Parathyroid adenoma (tissue), 2 donors: ENCODE data around the gene CHST12.

Source experiments
- H2AFZ ChIP-seq: fragments of 300-600 bp; sonication (generic); one replicate; pipeline ENCODE4 v1.7.0; 2017; ENCODE audit warnings: antibody characterized with exemption, mild to moderate bottlenecking
- H3K27ac ChIP-seq: fragments of 300-600 bp; sonication (generic); one replicate; pipeline ENCODE4 v1.7.0; 2017
- H3K27me3 ChIP-seq: fragments of 300-600 bp; sonication (generic); one replicate; pipeline ENCODE4 v1.7.0; 2017; ENCODE audit warnings: low read length; ENCODE audit not compliant: control insufficient read depth, insufficient read depth
- H3K36me3 ChIP-seq: fragments of 300-600 bp; sonication (generic); one replicate; pipeline ENCODE4 v1.7.0; 2017; ENCODE audit warnings: low read length; ENCODE audit not compliant: control insufficient read depth, insufficient read depth
- H3K4me1 ChIP-seq: fragments of 300-600 bp; sonication (generic); one replicate; pipeline ENCODE4 v1.7.0; 2017; ENCODE audit warnings: control low read depth
- H3K4me2 ChIP-seq: fragments of 300-600 bp; sonication (generic); one replicate; pipeline ENCODE4 v1.7.0; 2017; ENCODE audit warnings: low read length
- H3K4me3 ChIP-seq: fragments of 300-600 bp; sonication (generic); one replicate; pipeline ENCODE4 v1.7.0; 2017; ENCODE audit warnings: low read depth, low read length
- H3K79me2 ChIP-seq: fragments of 300-600 bp; sonication (generic); one replicate; pipeline ENCODE4 v1.7.0; 2017; ENCODE audit warnings: control low read depth
- H3K9ac ChIP-seq: fragments of 300-600 bp; sonication (generic); one replicate; pipeline ENCODE4 v1.7.0; 2017; ENCODE audit warnings: mild to moderate bottlenecking
- H3K9me3 ChIP-seq: fragments of 300-600 bp; sonication (generic); one replicate; pipeline ENCODE4 v1.7.0; 2017; ENCODE audit warnings: low read length; ENCODE audit not compliant: control insufficient read depth
- TF ChIP-seq, protein P1 (sequence below): fragments of 300-600 bp; sonication (generic); IDR thresholded peaks from one replicate; pipeline ENCODE4 v1.7.0; 2017; ENCODE audit warnings: antibody characterized with exemption, mild to moderate bottlenecking
- donor health status: primary hyperparathyroidism.

CHST12 gene

DNA sequence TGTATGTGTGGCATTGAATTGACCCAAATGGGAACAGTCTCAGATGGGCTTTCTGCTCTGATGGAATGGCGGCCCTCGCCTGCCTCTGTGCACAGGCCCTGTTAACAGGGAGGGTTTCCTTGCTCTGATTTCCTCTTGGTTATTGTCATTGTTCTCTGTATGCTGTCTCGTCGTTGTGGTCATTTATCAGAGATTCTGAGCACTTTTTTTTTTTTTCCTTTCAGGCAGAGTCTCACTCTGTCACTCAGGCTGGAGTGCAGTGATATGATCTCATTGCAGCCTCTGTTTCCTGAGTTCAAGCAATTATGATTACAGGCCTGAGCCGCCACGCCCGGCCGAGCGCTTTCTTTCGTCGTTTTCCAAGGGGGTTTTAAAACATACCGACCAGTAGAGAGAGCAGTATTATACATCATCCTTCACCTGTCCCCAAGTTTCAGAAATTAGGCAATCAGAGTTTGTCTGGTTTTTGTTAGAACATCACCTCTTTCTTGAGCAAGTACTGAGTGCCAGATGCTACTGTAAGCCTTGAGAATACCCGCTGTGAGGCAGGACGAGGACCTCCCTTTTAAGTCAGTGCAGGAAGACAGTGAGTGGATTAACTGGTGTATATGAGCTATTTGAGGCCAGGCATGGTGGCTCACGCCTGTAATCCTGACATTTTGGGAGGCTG lies 6.5 kb downstream of the CHST12 start:
- H3K27ac ChIP-seq, result no peak overlapping the region
- H2AFZ ChIP-seq, result no peak overlapping the region
- H3K4me2 ChIP-seq, result no peak overlapping the region
- no peak overlapping the region for H3K4me3 ChIP-seq
- H3K79me2 ChIP-seq, result peaks cover 8% of the 10 kb centered on the region
- H3K9ac ChIP-seq, result no peak overlapping the region
- H3K9me3 ChIP-seq, result no peaks in the 10 kb centered on the region
- TF ChIP-seq, protein P1, sequence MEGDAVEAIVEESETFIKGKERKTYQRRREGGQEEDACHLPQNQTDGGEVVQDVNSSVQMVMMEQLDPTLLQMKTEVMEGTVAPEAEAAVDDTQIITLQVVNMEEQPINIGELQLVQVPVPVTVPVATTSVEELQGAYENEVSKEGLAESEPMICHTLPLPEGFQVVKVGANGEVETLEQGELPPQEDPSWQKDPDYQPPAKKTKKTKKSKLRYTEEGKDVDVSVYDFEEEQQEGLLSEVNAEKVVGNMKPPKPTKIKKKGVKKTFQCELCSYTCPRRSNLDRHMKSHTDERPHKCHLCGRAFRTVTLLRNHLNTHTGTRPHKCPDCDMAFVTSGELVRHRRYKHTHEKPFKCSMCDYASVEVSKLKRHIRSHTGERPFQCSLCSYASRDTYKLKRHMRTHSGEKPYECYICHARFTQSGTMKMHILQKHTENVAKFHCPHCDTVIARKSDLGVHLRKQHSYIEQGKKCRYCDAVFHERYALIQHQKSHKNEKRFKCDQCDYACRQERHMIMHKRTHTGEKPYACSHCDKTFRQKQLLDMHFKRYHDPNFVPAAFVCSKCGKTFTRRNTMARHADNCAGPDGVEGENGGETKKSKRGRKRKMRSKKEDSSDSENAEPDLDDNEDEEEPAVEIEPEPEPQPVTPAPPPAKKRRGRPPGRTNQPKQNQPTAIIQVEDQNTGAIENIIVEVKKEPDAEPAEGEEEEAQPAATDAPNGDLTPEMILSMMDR, result no peak
- H3K27me3 ChIP-seq, result no peaks in the 10 kb centered on the region
- H3K4me1 ChIP-seq, result no peaks in the 10 kb centered on the region
- no peaks in the 10 kb centered on the region for H3K36me3 ChIP-seq

DNA sequence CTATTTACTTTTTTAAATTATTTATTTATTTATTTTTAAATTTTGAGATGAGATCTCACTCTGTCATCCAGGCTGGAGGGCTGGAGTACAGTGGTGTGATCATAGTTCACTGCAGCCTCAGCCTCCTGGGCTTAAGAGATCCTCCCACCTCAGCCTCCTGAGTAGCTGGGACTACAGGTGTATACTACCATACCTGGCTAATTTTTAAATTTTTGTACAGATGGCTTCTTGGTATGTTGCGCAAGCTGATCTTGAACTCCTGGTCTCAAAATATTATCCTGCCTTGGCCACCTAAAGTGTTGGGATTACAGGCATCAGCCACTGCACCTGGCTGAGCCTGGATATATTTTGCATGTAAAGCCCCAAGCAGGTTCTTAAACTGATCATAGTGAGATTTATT lies 7.6 kb downstream of the CHST12 start:
- H3K4me2 ChIP-seq, result no peak overlapping the region
- no peak overlapping the region for H3K4me3 ChIP-seq
- no peak overlapping the region for H3K9ac ChIP-seq
- no peak overlapping the region for H2AFZ ChIP-seq
- H3K9me3 ChIP-seq, result no peaks in the 10 kb centered on the region
- TF ChIP-seq, protein P1, result no peak
- H3K27me3 ChIP-seq, result no peaks in the 10 kb centered on the region
- H3K79me2 ChIP-seq, result peaks cover 8% of the 10 kb centered on the region
- H3K36me3 ChIP-seq, result no peaks in the 10 kb centered on the region
- H3K27ac ChIP-seq, result no peak overlapping the region
- no peaks in the 10 kb centered on the region for H3K4me1 ChIP-seq

DNA sequence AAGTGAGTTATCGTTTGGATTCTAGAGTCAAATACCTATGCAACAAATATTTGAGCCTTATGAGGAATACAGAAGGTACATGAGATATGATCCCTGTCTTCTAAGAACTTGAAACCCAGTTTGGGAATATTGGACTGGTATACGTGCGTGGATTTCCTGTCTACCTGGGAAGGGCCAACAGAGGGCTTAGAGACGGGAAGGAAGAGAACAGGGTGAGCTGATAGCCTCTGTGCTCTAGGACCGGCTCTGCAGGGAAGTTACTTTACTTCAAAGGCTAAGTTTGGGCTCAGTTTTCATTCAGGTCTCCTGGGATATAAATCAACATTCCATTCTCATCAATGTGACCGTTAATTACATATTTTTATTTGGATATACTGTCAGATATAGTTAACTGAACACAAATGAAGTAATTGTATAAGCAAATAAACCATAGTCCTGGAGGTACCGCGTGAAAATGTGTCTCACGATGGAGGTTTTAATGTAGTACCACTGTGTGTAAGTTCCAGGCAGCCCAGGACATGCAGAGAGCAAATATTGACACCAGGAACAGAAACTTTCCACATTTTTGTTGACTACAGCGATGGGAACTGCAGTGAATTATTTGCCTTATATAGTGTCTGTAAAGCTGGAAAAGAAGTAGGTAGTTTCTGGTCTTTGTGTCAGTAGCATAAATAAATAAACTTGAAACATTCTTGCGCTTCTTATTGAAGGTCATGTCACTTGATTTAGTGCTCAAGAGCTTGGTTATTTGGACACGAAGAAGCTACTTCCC lies 8.6 kb downstream of the CHST12 start:
- Histone ChIP-seq H2AFZ (no peak overlapping the region), H3K4me1 (no peaks in the 10 kb centered on the region), H3K36me3 (no peaks in the 10 kb centered on the region), H3K9ac (no peak overlapping the region), H3K27ac (no peak overlapping the region), H3K27me3 (no peaks in the 10 kb centered on the region), H3K4me3 (no peak overlapping the region), H3K79me2 (peaks cover 11% of the 10 kb centered on the region), H3K9me3 (no peaks in the 10 kb centered on the region), H3K4me2 (no peak overlapping the region)
- TF ChIP-seq, protein P1, result no peak

DNA sequence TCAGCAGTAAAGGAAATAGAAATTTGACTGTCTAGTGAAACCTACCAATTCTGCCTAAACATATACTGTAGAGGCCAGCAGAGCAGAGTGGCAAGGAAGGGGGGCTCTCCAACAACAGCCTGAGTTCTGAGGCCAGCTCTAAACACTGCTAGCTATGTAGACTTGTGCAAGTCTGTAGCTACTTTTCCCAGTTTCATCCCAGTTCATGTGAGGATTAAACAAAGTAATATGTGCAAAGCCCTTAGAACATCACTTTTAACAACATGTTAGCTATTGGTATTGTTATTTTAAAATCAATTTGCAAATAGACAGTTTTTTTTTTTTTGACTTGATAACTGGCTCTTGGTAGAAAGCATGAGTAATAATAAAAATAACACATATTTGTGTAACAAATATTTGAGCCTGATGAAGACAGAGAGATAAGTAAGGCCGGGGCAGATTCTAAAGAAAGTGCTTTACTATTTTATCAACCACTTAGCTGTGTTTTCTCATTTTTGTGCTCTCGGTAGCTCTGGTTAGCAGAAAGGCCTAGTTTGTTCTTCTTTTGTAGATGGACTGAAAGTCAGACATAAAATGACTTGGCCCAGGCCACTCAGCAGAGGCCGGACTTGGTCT lies 9.3 kb downstream of the CHST12 start:
- Histone ChIP-seq H3K9me3 (no peaks in the 10 kb centered on the region), H3K79me2 (peaks cover 16% of the 10 kb centered on the region), H3K36me3 (no peaks in the 10 kb centered on the region), H3K27ac (no peak overlapping the region), H3K4me3 (no peak overlapping the region), H3K27me3 (no peaks in the 10 kb centered on the region), H2AFZ (no peak overlapping the region), H3K4me1 (no peaks in the 10 kb centered on the region), H3K9ac (no peak overlapping the region), H3K4me2 (no peak overlapping the region)
- TF ChIP-seq, protein P1, result no peak
